ENCODE measurements around the gene PWP1.

The PWP1 gene

GRCh38 chr12:107736914-107737313, 51.3 kb downstream of the PWP1 start:
- H3K9me3 Mint-ChIP-seq = no peaks in the 10 kb centered on the region
- peaks cover 80% of the 10 kb centered on the region for H3K36me3 Mint-ChIP-seq (ENCODE audit: low read depth)
- H3K27me3 Mint-ChIP-seq = no peaks in the 10 kb centered on the region
- H3K4me1 Mint-ChIP-seq (ENCODE audit: low read depth) = peaks cover 24% of the 10 kb centered on the region
- H3K4me3 Mint-ChIP-seq = no peak overlapping the region
- H3K27ac Mint-ChIP-seq = peak overlapping the region; percentile 23

DNA sequence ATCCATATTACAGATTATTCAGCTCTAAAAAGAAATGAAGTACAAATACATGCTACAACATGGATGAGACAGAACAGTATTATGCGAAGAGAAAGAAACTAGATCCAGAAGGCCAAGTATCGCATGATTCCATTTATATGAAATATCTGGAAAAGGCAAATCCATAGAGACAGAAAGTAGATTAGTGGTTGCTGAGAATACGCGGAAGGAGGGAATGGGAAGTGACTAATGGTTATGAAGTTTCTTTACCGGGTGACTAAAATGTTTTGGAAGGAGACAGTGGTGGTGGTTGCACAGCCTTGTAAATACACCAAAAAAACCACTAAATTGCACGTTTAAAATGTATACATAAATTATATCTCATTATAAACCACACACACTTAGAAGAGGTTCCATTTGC, 62.9 kb downstream of the PWP1 start:
- no peak overlapping the region for H3K4me3 Mint-ChIP-seq
- no peaks in the 10 kb centered on the region for H3K9me3 Mint-ChIP-seq
- no peaks in the 10 kb centered on the region for H3K4me1 Mint-ChIP-seq (ENCODE audit: low read depth)
- peaks cover 43% of the 10 kb centered on the region for H3K36me3 Mint-ChIP-seq (ENCODE audit: low read depth)
- no peaks in the 10 kb centered on the region for H3K27me3 Mint-ChIP-seq
- H3K27ac Mint-ChIP-seq = no peak overlapping the region

DNA sequence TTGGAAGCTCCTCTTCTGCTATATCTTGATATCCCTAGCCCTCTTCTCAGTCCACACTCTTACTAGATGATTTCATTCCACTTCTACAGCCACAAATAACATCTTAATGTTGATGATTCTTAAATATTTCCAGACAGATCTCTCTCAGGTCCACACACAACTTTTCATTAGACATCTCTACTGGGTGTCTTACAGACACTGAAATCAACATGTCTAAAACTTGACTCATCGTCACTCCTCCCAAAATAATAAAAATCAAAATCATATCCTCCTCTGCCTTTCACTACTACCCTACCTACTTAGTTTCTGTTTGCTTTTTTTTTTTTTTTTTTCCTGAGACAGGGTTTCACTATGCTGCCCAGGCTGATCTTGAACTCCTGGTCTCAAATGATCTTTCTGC, 63.5 kb downstream of the PWP1 start:
- no peak overlapping the region for H3K27ac Mint-ChIP-seq
- no peaks in the 10 kb centered on the region for H3K4me1 Mint-ChIP-seq (ENCODE audit: low read depth)
- no peaks in the 10 kb centered on the region for H3K27me3 Mint-ChIP-seq
- peaks cover 45% of the 10 kb centered on the region for H3K36me3 Mint-ChIP-seq (ENCODE audit: low read depth)
- H3K9me3 Mint-ChIP-seq = no peaks in the 10 kb centered on the region
- no peak overlapping the region for H3K4me3 Mint-ChIP-seq

- peaks cover 36% of the 10 kb centered on the region for H3K4me1 Mint-ChIP-seq (ENCODE audit: low read depth)
- H3K9me3 Mint-ChIP-seq = no peaks in the 10 kb centered on the region
- peaks cover 30% of the 10 kb centered on the region for H3K36me3 Mint-ChIP-seq (ENCODE audit: low read depth)
- peak overlapping the region; percentile 95 for H3K4me3 Mint-ChIP-seq
- no peaks in the 10 kb centered on the region for H3K27me3 Mint-ChIP-seq
- H3K27ac Mint-ChIP-seq = peak overlapping the region; percentile 82
These were observed 73.8 kb downstream of the PWP1 start for GRCh38 chr12:107759410-107759809.

DNA sequence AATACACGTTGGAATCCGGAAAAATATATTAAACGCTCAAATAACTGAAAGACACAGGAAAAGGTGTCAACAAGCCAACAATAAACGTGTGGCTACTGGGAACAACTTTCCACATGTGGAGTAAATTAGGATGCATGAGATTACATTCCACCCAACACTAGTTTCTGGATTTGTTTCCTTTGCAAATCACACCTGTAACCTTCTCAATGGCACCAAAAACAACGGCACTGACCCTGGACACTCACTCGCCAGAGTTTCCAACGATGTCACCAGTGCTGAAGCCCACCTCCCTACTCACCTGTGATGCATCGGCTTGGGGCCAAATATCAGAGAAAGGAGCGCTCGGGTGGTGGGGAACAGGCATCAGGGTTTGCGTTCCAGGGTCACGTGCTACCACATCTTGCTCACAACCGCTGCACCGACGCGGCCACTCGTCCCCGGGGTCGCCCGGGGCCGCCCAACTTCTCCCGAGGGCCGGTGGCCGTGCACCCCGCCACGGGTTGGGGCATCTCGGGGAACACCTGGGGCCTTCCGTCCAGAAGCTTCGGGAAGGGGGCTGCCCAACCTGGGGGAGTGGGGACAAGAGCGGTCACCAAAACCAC, 74.7 kb downstream of the PWP1 start:
- Mint-ChIP-seq H3K27me3 (no peaks in the 10 kb centered on the region), H3K36me3 (ENCODE audit: low read depth) (peaks cover 30% of the 10 kb centered on the region), H3K4me1 (ENCODE audit: low read depth) (peaks cover 36% of the 10 kb centered on the region)

DNA sequence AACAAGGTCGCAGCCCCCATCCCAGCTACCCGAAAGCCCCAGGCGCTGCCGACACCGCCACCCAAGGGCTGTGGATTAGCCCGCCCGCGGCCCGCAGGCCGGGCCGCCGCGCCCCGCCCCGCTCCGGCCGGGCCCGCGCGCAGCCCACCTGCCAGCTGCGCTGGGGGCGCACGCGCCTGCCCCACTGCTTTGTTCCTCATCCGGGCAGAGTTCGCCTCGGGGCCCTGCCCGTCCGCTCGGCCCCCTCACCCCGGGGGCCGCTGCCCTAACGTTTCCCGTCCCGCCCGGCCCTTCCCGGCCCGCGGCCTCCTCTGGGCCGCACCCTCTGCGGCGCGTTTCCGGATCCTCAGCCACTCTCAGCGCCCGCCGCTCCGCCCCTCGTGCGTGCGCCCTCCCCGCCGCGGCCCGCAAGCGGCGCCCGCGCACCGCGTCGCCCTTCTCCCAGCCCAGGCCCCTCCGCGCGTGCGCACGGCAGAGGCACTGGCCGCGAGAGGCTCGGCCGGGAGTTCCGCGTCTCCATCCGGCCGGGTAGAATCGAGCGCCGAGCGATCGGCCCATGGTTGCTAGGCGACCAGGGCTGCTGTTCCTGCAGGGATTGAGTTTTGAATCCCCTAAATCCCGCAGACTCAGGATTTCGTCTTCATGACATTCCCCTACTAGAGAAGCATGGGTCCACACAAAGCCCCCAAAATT, 75.4 kb downstream of the PWP1 start, which contains the start of gene PRDM4:
TSS of gene PRDM4 (minus strand) at position 329 of the 693 bp plus-strand sequence. CDS start 622 bp downstream, outside the sequence.
- Mint-ChIP-seq H3K36me3 (ENCODE audit: low read depth) (peaks cover 30% of the 10 kb centered on the region), H3K9me3 (no peaks in the 10 kb centered on the region), H3K4me3 (peak within 1 kb of the TSS; percentile 95), H3K27me3 (no peaks in the 10 kb centered on the region), H3K27ac (peak within 1 kb of the TSS; percentile 82), H3K4me1 (ENCODE audit: low read depth) (peaks cover 36% of the 10 kb centered on the region)

More for the DNA sequence above, 74.7 kb downstream of the PWP1 start:
- peak overlapping the region; percentile 95 for H3K4me3 Mint-ChIP-seq
- peak overlapping the region; percentile 82 for H3K27ac Mint-ChIP-seq
- H3K9me3 Mint-ChIP-seq = no peaks in the 10 kb centered on the region

DNA sequence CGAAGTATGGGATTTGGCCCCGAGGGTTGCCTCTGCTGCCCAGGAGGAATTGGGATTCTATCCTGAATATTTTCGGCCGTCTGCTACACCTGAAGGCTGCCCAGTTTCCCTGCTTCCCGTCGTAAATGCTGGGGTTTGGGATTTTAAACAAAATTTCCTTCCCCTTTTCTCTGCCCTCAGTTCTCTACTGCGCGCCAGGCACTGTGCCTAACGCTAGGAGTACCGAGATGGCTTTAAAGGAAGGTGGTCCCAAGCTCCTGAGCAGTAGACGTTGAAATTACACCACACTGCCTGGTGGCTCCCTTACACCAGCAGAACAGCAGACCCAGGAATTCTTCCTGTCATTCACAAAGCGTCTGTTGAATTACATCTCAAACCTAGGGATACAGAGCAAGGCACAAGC, 75.9 kb downstream of the PWP1 start:
- H3K27ac Mint-ChIP-seq = peak overlapping the region; percentile 74
- no peaks in the 10 kb centered on the region for H3K9me3 Mint-ChIP-seq
- peaks cover 28% of the 10 kb centered on the region for H3K36me3 Mint-ChIP-seq (ENCODE audit: low read depth)
- H3K4me1 Mint-ChIP-seq (ENCODE audit: low read depth) = peaks cover 36% of the 10 kb centered on the region
- H3K27me3 Mint-ChIP-seq = no peaks in the 10 kb centered on the region
- peak overlapping the region; percentile 79 for H3K4me3 Mint-ChIP-seq

Data from stimulated activated naive CD8-positive, alpha-beta T cell treated with anti-CD3 and anti-CD28 coated beads, Interleukin-15, Interleukin-2, amounts not matched to agents 100 ng/mL and 50 ng/mL, for 24 hours (primary cell).